Endothelial cell (in vitro differentiated cells): ENCODE measurements around the gene SUOX. TPM values are rescaled to one million over a fixed set of nuclear protein-coding genes. Genes with fewer than 3 reads are reported as not detected.

ENCODE experiments used
- DNase-seq: peaks from one replicate; pipeline ENCODE4 v3.0.0; 2021; ENCODE audit warnings: low spot score
- H3K27ac Mint-ChIP-seq: one replicate; pipeline ENCODE4 v1.8.0; 2021; ENCODE audit warnings: mixed read lengths, inconsistent platforms; ENCODE audit not compliant: unreplicated experiment
- H3K27me3 Mint-ChIP-seq: one replicate; pipeline ENCODE4 v1.8.0; 2021; ENCODE audit warnings: mild to moderate bottlenecking, moderate library complexity, mixed read lengths, inconsistent platforms; ENCODE audit not compliant: unreplicated experiment
- H3K36me3 Mint-ChIP-seq: one replicate; pipeline ENCODE4 v1.8.0; 2021; ENCODE audit warnings: mild to moderate bottlenecking, low read depth, mixed read lengths, inconsistent platforms; ENCODE audit not compliant: unreplicated experiment
- H3K4me1 Mint-ChIP-seq: one replicate; pipeline ENCODE4 v1.8.0; 2021; ENCODE audit warnings: mild to moderate bottlenecking, mixed read lengths, inconsistent platforms; ENCODE audit not compliant: unreplicated experiment
- H3K4me3 Mint-ChIP-seq: one replicate; pipeline ENCODE4 v1.8.0; 2021; ENCODE audit warnings: mild to moderate bottlenecking, mixed read lengths, inconsistent platforms; ENCODE audit not compliant: unreplicated experiment
- H3K9me3 Mint-ChIP-seq: one replicate; pipeline ENCODE4 v1.8.0; 2021; ENCODE audit warnings: mixed read lengths, inconsistent platforms; ENCODE audit not compliant: unreplicated experiment
- total RNA-seq: library from RNA; stranded (reverse); fragmentation: NEBNext Ultra II Directional; extraction: Animal tissue kit (Norgen Biotek cat#: 25700); gene quantifications from one replicate; pipeline ENCODE4 v1.2.1, GENCODE V29; 2021; ENCODE audit not compliant: unreplicated experiment
- TF ChIP-seq, protein P1 (sequence below): fragments of 200-600 bp; sonication (generic); IDR thresholded peaks from one replicate; pipeline ENCODE4 v1.5.0; 2021; ENCODE audit warnings: antibody characterized with exemption; ENCODE audit not compliant: unreplicated experiment

The SUOX gene
- total RNA-seq, 1 donor from 2014 or later, result 31.6 TPM

GRCh38 chr12:56020423-56021184 is 23.5 kb downstream of the SUOX start, which contains the start of gene IKZF4:
TSS of gene IKZF4 (plus strand) at chr12:56021043. CDS start at chr12:56021494, 451 bp downstream.
- Mint-ChIP-seq H3K27me3 (peaks cover 8% of the 10 kb centered on the region), H3K36me3 (peaks cover 4% of the 10 kb centered on the region), H3K9me3 (no peaks in the 10 kb centered on the region), H3K4me1 (peaks cover 14% of the 10 kb centered on the region), H3K4me3 (peak within 1 kb of the TSS; percentile 74), H3K27ac (peak within 1 kb of the TSS; percentile 42)
- TF ChIP-seq, protein P1, sequence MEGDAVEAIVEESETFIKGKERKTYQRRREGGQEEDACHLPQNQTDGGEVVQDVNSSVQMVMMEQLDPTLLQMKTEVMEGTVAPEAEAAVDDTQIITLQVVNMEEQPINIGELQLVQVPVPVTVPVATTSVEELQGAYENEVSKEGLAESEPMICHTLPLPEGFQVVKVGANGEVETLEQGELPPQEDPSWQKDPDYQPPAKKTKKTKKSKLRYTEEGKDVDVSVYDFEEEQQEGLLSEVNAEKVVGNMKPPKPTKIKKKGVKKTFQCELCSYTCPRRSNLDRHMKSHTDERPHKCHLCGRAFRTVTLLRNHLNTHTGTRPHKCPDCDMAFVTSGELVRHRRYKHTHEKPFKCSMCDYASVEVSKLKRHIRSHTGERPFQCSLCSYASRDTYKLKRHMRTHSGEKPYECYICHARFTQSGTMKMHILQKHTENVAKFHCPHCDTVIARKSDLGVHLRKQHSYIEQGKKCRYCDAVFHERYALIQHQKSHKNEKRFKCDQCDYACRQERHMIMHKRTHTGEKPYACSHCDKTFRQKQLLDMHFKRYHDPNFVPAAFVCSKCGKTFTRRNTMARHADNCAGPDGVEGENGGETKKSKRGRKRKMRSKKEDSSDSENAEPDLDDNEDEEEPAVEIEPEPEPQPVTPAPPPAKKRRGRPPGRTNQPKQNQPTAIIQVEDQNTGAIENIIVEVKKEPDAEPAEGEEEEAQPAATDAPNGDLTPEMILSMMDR, result no peak
- peak; percentile 36 for DNase-seq

DNA sequence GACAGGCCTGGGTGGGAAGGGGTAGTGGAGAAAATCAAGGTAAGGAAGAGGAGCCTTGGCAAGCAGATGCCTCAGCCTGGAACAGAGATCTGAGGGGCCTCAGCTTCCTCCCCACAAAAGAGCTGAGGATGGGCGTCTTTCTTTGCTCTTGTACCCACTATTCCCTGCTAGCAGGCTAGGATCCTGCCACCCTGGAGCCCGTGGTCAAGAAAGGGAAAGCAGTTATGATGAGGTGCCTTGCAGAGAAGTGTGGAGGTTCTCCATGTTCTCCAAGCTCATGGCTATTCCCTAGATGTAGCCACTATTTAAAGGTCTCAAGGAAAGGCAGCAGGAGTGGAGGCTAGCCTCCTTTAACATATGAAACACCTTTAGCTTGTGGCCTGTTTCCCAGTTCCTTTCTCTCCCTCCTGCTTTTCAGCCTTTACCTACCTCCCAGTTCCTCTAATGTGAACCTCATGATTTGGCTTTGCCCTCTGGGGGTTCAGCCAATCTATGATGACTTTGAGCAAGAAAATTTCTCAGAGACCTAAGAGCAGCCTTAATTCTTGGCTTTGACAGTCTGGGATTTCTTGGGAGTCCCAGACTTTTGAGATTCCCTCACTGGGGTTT is 24.9 kb downstream of the SUOX start:
- Mint-ChIP-seq H3K9me3 (no peaks in the 10 kb centered on the region), H3K36me3 (peaks cover 4% of the 10 kb centered on the region), H3K27me3 (peaks cover 6% of the 10 kb centered on the region), H3K27ac (no peak overlapping the region), H3K4me1 (peaks cover 14% of the 10 kb centered on the region), H3K4me3 (no peak overlapping the region)
- no peak for DNase-seq
- TF ChIP-seq, protein P1, result no peak

- peaks cover 10% of the 10 kb centered on the region for H3K36me3 Mint-ChIP-seq
- DNase-seq, result no peak
These were observed 31.6 kb downstream of the SUOX start for GRCh38 chr12:56028511-56029165.

DNA sequence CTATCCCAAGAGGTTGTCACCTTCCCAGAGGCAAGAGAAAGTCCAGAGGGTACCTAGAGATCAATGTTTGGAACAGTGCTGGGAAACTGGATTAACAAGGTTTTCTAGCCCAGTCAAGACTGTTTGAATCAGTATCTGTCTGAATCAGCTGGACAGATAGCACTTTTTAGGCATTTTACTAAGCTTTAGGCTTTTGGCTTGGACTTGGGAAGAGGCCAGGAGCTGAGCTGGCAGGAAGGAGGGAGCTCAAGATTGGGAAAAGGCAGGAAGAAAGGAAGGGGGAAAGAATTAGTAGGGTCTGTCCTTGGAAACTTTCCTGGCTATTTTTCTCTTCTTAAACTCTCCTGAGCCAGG is 32.1 kb downstream of the SUOX start:
- Mint-ChIP-seq H3K27me3 (peaks cover 1% of the 10 kb centered on the region), H3K4me1 (peaks cover 14% of the 10 kb centered on the region), H3K27ac (peak overlapping the region; percentile 21), H3K36me3 (peaks cover 10% of the 10 kb centered on the region), H3K4me3 (no peak overlapping the region), H3K9me3 (no peaks in the 10 kb centered on the region)
- DNase-seq, result no peak
- TF ChIP-seq, protein P1, result no peak

More at GRCh38 chr12:56028511-56029165, 31.6 kb downstream of the SUOX start:
- Mint-ChIP-seq H3K4me1 (peaks cover 14% of the 10 kb centered on the region), H3K27ac (peak overlapping the region; percentile 21), H3K9me3 (no peaks in the 10 kb centered on the region), H3K27me3 (peaks cover 1% of the 10 kb centered on the region), H3K4me3 (no peak overlapping the region)
- TF ChIP-seq, protein P1, result no peak
